ENCODE results near the gene ST8SIA4. TPM values are rescaled to one million over a fixed set of nuclear protein-coding genes. Genes with fewer than 3 reads are reported as not detected.

The ST8SIA4 gene
- total RNA-seq, 1 experiment from 2014 or later, result 0.47 TPM

DNA sequence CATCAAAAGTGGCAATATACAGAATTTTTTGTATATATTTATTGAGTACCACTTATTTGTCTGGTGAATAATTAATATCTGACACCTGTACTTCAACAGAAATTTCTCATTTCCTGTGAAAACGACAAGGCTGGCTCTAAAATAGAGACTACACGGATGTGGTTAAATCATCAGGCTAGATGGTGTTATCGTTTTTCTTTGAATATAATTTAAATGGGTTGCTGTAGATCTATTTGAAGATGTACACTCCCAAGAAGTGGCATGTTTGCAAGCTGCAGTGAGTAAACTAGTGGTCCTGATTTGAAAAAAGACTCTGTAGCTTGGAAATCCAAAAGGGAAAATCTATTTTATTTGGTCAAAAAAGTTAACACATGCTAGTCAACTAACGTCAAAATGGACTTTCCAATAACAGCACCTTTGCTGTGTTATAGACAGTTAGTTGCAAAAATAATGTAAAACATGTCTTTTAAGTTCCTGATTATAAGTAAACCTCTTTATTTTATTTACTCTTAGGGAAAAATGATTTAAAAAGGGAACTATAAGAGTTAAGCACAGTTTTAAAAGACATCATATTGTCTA lies 13.8 kb downstream of the ST8SIA4 start:
- Histone ChIP-seq H3K4me3 (ENCODE audit: low read depth, low read length, poor library complexity, severe bottlenecking) (no peak overlapping the region), H3K4me1 (ENCODE audit: insufficient read depth, low read length, poor library complexity, severe bottlenecking) (no peaks in the 10 kb centered on the region), H3K36me3 (ENCODE audit: insufficient read depth, low read length, poor library complexity, severe bottlenecking) (no peaks in the 10 kb centered on the region), H3K27me3 (replicated peaks; ENCODE audit: insufficient read depth, low read depth, low read length, poor library complexity) (peaks cover 69% of the 10 kb centered on the region), H3K9me3 (ENCODE audit: low read depth, low read length, poor library complexity, severe bottlenecking) (no peaks in the 10 kb centered on the region), H3K27ac (ENCODE audit: low read depth, low read length, poor library complexity, severe bottlenecking) (no peak overlapping the region)
- no TSS peak for BruUV-seq (replicated peaks)
- no peak for TF ChIP-seq EZH2 (IDR thresholded peaks at IDR 0.05; ENCODE audit: borderline replicate concordance, low read depth, low read length, poor library complexity, severe bottlenecking)
- TF ChIP-seq, protein P1, sequence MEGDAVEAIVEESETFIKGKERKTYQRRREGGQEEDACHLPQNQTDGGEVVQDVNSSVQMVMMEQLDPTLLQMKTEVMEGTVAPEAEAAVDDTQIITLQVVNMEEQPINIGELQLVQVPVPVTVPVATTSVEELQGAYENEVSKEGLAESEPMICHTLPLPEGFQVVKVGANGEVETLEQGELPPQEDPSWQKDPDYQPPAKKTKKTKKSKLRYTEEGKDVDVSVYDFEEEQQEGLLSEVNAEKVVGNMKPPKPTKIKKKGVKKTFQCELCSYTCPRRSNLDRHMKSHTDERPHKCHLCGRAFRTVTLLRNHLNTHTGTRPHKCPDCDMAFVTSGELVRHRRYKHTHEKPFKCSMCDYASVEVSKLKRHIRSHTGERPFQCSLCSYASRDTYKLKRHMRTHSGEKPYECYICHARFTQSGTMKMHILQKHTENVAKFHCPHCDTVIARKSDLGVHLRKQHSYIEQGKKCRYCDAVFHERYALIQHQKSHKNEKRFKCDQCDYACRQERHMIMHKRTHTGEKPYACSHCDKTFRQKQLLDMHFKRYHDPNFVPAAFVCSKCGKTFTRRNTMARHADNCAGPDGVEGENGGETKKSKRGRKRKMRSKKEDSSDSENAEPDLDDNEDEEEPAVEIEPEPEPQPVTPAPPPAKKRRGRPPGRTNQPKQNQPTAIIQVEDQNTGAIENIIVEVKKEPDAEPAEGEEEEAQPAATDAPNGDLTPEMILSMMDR (conservative IDR thresholded peaks at IDR 0.05; ENCODE audit: low read depth, low read length), result no peak
- ChIA-PET CTCF (no interaction called here), POLR2A (ENCODE audit: low non-redundant PET) (no interaction called here)
- intact Hi-C loops (cut with micrococcal nuclease; ENCODE audit: unreplicated experiment), result no loop called here
- DNase-seq (ENCODE audit: low spot score), result no peak

DNA sequence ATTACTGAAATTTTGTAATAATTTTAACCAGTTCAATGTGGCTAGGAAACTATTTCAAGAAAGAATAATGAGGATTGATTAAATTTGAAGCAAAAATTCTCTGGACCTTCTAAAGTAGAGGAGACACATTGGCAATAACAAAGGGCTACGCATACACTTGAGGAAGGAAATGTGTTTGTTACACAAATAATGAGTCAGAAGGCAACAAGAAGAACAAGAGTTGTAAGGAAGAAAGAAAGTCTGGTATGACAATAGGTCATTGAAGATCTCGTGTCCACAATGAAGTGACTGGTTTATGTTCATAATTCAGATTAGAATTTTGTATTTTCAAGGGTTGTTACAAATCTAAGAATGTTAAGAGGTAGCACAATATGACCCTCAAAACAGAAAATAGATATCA lies 25.8 kb downstream of the ST8SIA4 start:
- POLR2A ChIA-PET (ENCODE audit: low non-redundant PET), result no interaction called here
- H3K4me1 ChIP-seq (ENCODE audit: insufficient read depth, low read length, poor library complexity, severe bottlenecking), result no peaks in the 10 kb centered on the region
- H3K4me3 ChIP-seq (ENCODE audit: low read depth, low read length, poor library complexity, severe bottlenecking), result no peak overlapping the region
- CTCF ChIA-PET, result no interaction called here
- no peaks in the 10 kb centered on the region for H3K36me3 ChIP-seq (ENCODE audit: insufficient read depth, low read length, poor library complexity, severe bottlenecking)
- no TSS peak for BruUV-seq (replicated peaks)
- no peak for TF ChIP-seq EZH2 (IDR thresholded peaks at IDR 0.05; ENCODE audit: borderline replicate concordance, low read depth, low read length, poor library complexity, severe bottlenecking)
- TF ChIP-seq, protein P1 (conservative IDR thresholded peaks at IDR 0.05; ENCODE audit: low read depth, low read length), result no peak
- H3K9me3 ChIP-seq (ENCODE audit: low read depth, low read length, poor library complexity, severe bottlenecking), result no peaks in the 10 kb centered on the region
- peaks cover 49% of the 10 kb centered on the region for H3K27me3 ChIP-seq (replicated peaks; ENCODE audit: insufficient read depth, low read depth, low read length, poor library complexity)
- no peak for DNase-seq (ENCODE audit: low spot score)
- H3K27ac ChIP-seq (ENCODE audit: low read depth, low read length, poor library complexity, severe bottlenecking), result no peak overlapping the region
- intact Hi-C loops (cut with micrococcal nuclease; ENCODE audit: unreplicated experiment), result no loop called here

DNA sequence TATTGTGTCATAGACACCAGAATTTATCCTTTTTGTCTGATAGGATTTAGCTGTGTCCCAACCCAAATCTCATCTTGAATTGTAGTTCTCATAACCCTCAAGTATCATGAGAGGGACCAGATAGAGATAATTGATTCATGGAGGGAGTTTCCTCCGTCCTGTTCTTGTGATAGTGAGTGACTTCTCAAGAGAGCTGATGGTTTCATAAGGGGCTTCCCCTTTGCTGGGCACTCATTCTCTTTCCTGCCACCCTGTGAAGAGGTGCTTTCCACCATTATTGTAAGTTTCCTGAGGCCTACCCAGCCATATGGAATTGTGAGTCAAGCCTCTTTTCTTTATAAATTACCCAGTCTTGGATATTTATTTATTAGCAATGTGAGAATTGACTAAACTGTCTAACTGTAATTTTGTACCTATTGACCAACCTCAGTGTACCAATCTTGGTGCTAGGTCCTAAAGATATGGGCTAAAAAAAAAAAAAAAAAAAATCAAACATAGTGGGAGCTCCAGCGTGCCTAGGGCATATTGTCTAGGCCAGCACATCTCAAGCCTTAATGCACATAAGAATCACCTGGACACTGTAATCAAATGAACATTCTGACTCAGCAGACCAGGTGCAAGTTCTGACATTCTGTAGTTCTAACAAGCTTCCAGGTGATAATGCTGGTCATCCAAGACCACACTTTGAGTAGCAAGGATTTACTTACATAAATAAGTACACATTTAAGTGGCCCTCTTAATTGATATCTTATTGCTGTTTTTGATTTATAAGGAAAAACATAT lies 30.5 kb downstream of the ST8SIA4 start:
- POLR2A ChIA-PET (ENCODE audit: low non-redundant PET), result no interaction called here
- no peaks in the 10 kb centered on the region for H3K36me3 ChIP-seq (ENCODE audit: insufficient read depth, low read length, poor library complexity, severe bottlenecking)
- TF ChIP-seq EZH2 (IDR thresholded peaks at IDR 0.05; ENCODE audit: borderline replicate concordance, low read depth, low read length, poor library complexity, severe bottlenecking), result no peak
- TF ChIP-seq, protein P1 (conservative IDR thresholded peaks at IDR 0.05; ENCODE audit: low read depth, low read length), result no peak
- DNase-seq (ENCODE audit: low spot score), result no peak
- H3K9me3 ChIP-seq (ENCODE audit: low read depth, low read length, poor library complexity, severe bottlenecking), result no peaks in the 10 kb centered on the region
- no TSS peak for BruUV-seq (replicated peaks)
- CTCF ChIA-PET, result no interaction called here
- H3K4me1 ChIP-seq (ENCODE audit: insufficient read depth, low read length, poor library complexity, severe bottlenecking), result no peaks in the 10 kb centered on the region
- H3K27ac ChIP-seq (ENCODE audit: low read depth, low read length, poor library complexity, severe bottlenecking), result no peak overlapping the region
- intact Hi-C loops (cut with micrococcal nuclease; ENCODE audit: unreplicated experiment), result no loop called here
- H3K27me3 ChIP-seq (replicated peaks; ENCODE audit: insufficient read depth, low read depth, low read length, poor library complexity), result peaks cover 31% of the 10 kb centered on the region
- no peak overlapping the region for H3K4me3 ChIP-seq (ENCODE audit: low read depth, low read length, poor library complexity, severe bottlenecking)

Data from A673 (cell line).